Globus pallidus (tissue), 1 donor: Measurements from ENCODE around the gene HSD17B3.
"Not testable (repeated sequence)": the region's sequence is repeated elsewhere in the genome, so short reads cannot be mapped to it uniquely, and the experiment has no call there.

Experiments
- DNase-seq: peaks from one replicate; pipeline ENCODE4 v3.0.0-alpha.2; 2015; ENCODE audit warnings: low spot score

Gene HSD17B3

GRCh38 chr9:96236337-96236736 is 65.6 kb downstream of the HSD17B3 start:
- DNase-seq = not testable (repeated sequence)

- DNase-seq = peak; percentile 51
Observed at GRCh38 chr9:96232539-96233241, 69.3 kb downstream of the HSD17B3 start.

GRCh38 chr9:96232164-96232538 is 69.8 kb downstream of the HSD17B3 start:
- DNase-seq = no peak

- no peak for DNase-seq
Observed at GRCh38 chr9:96230002-96230401, 72.0 kb downstream of the HSD17B3 start.

- no peak for DNase-seq
Observed at GRCh38 chr9:96222132-96222531, 79.8 kb downstream of the HSD17B3 start.

- DNase-seq = no peak
Observed at GRCh38 chr9:96219900-96220257, 82.1 kb downstream of the HSD17B3 start.

- DNase-seq = no peak
Observed at GRCh38 chr9:96219026-96219899, 82.7 kb downstream of the HSD17B3 start.

GRCh38 chr9:96217754-96218693 is 84.0 kb downstream of the HSD17B3 start:
- DNase-seq = peak; percentile 74

GRCh38 chr9:96217294-96217707 is 84.7 kb downstream of the HSD17B3 start:
- DNase-seq = no peak

- no peak for DNase-seq
Observed at GRCh38 chr9:96216583-96216982, 85.4 kb downstream of the HSD17B3 start.

- DNase-seq = no peak
Observed at GRCh38 chr9:96215841-96216240, 86.1 kb downstream of the HSD17B3 start.

- no peak for DNase-seq
Observed at GRCh38 chr9:96214635-96215034, 87.3 kb downstream of the HSD17B3 start.

- DNase-seq = no peak
Observed at GRCh38 chr9:96209407-96210271, 92.3 kb downstream of the HSD17B3 start.

- no peak for DNase-seq
Observed at GRCh38 chr9:96206156-96206751, 95.7 kb downstream of the HSD17B3 start.

GRCh38 chr9:96204853-96205252 is 97.1 kb downstream of the HSD17B3 start:
- no peak for DNase-seq

- DNase-seq = no peak
Observed at GRCh38 chr9:96203867-96204501, 98.0 kb downstream of the HSD17B3 start.

- DNase-seq = no peak
Observed at GRCh38 chr9:96202971-96203780, 98.8 kb downstream of the HSD17B3 start.

GRCh38 chr9:96201140-96201539 is 100.8 kb downstream of the HSD17B3 start:
- DNase-seq = no peak

GRCh38 chr9:96199006-96199405 is 103.0 kb downstream of the HSD17B3 start:
- DNase-seq = no peak

GRCh38 chr9:96195541-96195940 is 106.4 kb downstream of the HSD17B3 start:
- DNase-seq = no peak
